ENCODE results near the gene SLC25A26. TPM values are rescaled to one million over a fixed set of nuclear protein-coding genes. Genes with fewer than 3 reads are reported as not detected.

SLC25A26 gene
- total RNA-seq, 1 experiment from 2014 or later: 38.7 TPM

DNA sequence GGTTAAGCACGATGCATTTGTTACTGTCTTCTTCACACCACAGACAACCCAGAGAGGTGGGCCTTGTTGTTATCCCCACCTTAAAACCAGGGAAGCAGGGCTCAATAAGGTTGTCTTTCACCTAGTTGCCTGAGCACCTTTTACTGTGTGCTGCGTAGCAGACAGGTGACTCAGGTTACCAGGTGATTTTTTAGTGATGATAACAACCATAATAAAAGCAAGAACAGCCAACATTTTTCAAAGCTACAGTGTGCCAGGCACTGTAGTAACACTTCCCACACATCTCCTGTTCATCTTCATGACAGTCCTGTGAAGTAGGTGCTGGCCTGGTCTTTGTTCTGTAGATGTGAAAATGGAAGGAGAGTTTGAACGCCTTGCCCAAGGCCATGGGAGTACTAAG, 132.2 kb downstream of the SLC25A26 start:
- in situ Hi-C loops (cut with HindIII; ENCODE audit: low sequenced_read_pairs): no loop called here
- no peak for DNase-seq (ENCODE audit: low spot score)

GRCh38 chr3:66353530-66353929, 132.7 kb downstream of the SLC25A26 start:
- in situ Hi-C loops (cut with HindIII; ENCODE audit: low sequenced_read_pairs): no loop called here
- no peak for DNase-seq (ENCODE audit: low spot score)

DNA sequence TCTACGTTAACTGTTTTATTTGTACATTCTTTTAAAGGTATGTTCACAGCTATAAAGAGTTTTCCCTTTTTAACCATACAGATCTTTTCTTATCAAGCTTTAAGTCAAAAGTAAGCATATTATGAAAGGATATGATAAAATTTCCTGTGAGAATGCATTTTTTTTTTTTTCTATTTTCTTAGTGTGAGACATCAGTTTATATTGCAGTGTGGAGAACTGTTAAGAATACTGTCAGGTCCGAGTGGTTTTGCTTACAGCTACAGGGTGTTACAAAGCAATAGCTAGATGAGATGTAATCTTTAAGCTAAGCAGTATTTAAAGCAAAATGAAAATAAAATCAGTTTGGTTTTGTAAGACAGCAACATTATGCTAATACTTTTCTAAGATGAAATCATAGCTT, 133.2 kb downstream of the SLC25A26 start:
- DNase-seq (ENCODE audit: low spot score): no peak
- in situ Hi-C loops (cut with HindIII; ENCODE audit: low sequenced_read_pairs): no loop called here

DNA sequence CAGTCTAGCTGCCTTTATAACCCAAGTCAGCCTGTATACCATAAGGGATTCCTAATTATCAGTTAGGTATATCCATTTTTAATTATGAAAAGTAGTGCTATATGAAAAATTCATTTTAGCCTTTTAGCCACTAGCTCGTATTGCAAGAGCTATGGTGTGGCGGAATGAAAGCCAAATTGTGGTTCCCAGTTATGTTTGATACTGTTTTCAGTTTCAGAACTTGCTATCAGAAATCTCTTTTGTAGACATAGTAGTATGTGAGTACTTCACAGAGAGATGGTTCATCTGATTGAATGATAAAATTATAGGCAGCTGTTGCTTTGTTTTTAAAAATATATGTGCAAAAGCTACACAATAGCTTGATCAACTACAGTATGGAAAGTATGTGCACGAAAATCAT, 134.6 kb downstream of the SLC25A26 start:
- in situ Hi-C loops (cut with HindIII; ENCODE audit: low sequenced_read_pairs): no loop called here
- DNase-seq (ENCODE audit: low spot score): no peak

DNA sequence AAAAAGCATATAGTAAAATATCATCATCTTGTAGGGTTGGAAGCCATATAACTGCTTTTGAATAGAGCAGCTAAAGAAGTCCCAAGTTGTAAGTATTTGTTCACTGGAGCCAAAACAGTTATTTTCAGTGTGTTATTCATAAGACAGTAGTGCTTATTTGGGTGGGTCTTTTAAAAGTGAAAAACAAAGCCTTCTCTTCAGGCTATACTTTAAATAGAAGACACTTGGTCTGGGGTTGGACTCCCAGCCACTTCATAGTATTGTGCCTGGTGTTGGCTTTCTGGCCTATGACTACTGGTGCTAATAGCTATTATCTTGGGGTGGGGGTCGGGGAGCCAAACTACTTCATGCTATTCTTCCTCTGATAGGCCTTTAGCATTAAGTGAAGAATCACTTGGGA, 135.2 kb downstream of the SLC25A26 start:
- DNase-seq (ENCODE audit: low spot score): no peak
- in situ Hi-C loops (cut with HindIII; ENCODE audit: low sequenced_read_pairs): no loop called here

DNA sequence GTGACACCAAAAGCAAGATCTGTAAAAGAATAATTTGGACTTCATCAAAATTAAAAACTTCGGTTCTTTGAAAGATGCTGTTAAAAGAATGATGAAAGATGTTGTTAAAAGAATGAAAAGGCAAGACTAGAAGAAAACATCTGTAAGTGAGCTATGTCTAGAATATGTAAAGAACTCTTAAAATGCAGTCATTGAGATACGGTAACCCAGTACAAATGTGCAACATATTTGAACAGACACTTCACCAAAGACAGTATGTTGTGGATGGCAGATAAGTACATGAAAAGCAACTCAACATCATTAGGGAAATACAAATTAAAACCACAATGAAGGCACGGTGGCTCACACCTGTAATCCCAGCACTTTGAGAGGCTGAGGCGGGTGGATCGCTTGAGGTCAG, 140.6 kb downstream of the SLC25A26 start:
- in situ Hi-C loops (cut with HindIII; ENCODE audit: low sequenced_read_pairs): no loop called here
- DNase-seq (ENCODE audit: low spot score): no peak

GRCh38 chr3:66362541-66362941, 141.7 kb downstream of the SLC25A26 start:
- DNase-seq (ENCODE audit: low spot score): no peak
- in situ Hi-C loops (cut with HindIII; ENCODE audit: low sequenced_read_pairs): no loop called here

GRCh38 chr3:66363148-66363547, 142.3 kb downstream of the SLC25A26 start:
- in situ Hi-C loops (cut with HindIII; ENCODE audit: low sequenced_read_pairs): no loop called here

DNA sequence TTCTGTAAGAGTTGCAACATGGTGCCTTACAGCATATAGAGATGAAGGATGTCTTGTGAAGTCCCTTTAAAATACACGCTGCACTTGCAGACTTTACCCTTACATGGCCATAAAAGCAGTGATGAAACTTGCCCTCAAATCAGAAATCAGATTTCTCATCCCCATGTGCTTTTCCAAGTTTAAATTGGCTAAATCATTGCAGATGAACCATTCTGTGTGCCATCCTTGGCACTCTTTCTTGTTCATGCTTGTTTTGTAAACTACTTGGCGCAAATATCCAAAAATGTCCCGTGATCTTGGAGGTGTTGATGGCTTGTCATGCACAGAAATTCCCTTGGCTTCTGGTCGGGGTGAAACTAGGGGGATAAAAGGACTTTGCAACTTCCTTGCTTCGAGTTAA, 144.3 kb downstream of the SLC25A26 start:
- in situ Hi-C loops (cut with HindIII; ENCODE audit: low sequenced_read_pairs): no loop called here
- no peak for DNase-seq (ENCODE audit: low spot score)

More at GRCh38 chr3:66363148-66363547, 142.3 kb downstream of the SLC25A26 start:
- DNase-seq (ENCODE audit: low spot score): no peak

- in situ Hi-C loops (cut with HindIII; ENCODE audit: low sequenced_read_pairs): no loop called here
- DNase-seq (ENCODE audit: low spot score): no peak
Measured at GRCh38 chr3:66366747-66367146, 145.9 kb downstream of the SLC25A26 start.

GRCh38 chr3:66367979-66368378, 147.2 kb downstream of the SLC25A26 start:
- DNase-seq (ENCODE audit: low spot score): no peak
- in situ Hi-C loops (cut with HindIII; ENCODE audit: low sequenced_read_pairs): no loop called here

DNA sequence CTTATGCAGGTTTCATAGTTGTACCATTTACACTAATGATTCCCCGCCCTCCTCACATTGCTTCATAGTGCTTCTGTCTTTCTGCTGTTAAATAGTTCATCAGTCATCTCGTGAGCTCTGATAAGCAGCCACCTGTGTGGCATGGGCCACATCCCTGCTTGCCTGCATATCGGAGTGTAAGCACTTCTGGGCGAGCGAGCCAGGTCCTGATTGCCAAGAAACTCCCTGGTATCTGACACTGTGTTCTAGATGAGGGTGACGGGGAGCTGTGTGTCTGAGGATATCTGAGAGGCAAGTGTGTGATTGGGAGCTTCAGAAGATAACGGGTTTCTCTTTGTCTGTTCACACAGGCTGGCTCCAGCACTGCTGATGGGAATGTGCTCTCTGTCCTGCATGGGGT, 149.4 kb downstream of the SLC25A26 start:
- in situ Hi-C loops (cut with HindIII; ENCODE audit: low sequenced_read_pairs): no loop called here
- no peak for DNase-seq (ENCODE audit: low spot score)

- in situ Hi-C loops (cut with HindIII; ENCODE audit: low sequenced_read_pairs): no loop called here
- DNase-seq (ENCODE audit: low spot score): no peak
Measured at GRCh38 chr3:66371432-66371831, 150.6 kb downstream of the SLC25A26 start.

- in situ Hi-C loops (cut with HindIII; ENCODE audit: low sequenced_read_pairs): no loop called here
- no peak for DNase-seq (ENCODE audit: low spot score)
Measured at GRCh38 chr3:66372681-66373350, 152.0 kb downstream of the SLC25A26 start.

DNA sequence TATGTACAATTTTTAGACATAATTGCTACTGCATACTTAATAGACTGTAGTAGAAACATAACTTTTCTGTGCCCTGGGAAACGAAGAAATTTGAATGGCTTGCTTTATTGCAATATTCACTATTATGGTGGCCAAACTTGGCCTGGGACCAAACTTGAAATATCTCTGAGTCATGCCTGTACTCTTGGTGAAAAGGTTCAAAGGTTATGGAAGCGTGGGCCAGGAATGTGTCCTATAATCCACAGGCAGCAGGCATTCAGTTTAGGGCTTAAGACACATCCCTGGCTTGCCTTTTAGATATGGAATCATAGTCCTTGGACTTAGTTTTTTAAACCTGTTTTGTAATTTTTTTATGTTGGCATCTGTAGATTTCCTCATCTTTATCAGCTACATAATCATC, 155.8 kb downstream of the SLC25A26 start:
- no peak for DNase-seq (ENCODE audit: low spot score)
- in situ Hi-C loops (cut with HindIII; ENCODE audit: low sequenced_read_pairs): no loop called here

DNA sequence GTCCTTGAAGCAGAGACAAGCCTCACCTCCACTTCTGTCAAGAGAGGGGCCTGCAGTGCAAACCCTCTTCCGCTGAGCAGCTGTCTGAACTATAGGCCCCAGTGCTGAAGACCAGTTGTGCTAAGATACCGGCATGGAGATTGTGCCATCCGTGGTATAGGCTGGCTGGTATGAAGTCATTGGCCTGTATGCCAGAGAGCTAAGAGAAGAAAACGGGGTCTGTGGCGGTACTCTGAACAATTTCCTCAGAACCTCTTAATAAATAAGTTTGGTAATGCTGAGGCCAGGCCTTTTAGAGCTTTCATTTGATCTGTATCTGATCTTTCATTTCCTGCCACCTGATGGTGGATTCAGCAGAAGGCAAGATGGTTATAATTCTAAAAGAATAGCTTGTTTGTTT, 157.0 kb downstream of the SLC25A26 start:
- DNase-seq (ENCODE audit: low spot score): no peak
- in situ Hi-C loops (cut with HindIII; ENCODE audit: low sequenced_read_pairs): no loop called here

- DNase-seq (ENCODE audit: low spot score): no peak
Measured at GRCh38 chr3:66378256-66378655, 157.5 kb downstream of the SLC25A26 start.

DNA sequence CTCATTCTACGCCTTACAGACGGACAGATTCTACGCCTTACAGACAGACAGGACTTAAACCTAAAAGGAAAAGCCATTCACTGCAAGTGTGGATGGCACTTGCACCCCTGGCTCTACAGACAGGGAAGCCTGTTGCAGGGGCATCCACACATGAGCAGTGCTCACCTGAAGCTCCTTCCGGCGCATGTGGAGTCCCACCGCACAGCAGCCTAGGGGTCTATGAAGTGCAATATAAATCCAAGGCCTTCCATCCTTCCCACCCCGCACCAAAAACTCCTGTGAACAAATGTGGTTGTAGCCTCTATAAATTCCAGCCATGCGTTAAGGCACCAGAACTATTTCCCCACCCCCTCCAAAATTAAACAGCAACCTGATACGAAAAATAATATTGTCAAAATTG, 158.8 kb downstream of the SLC25A26 start:
- in situ Hi-C loops (cut with HindIII; ENCODE audit: low sequenced_read_pairs): no loop called here
- no peak for DNase-seq (ENCODE audit: low spot score)

More at GRCh38 chr3:66378256-66378655, 157.5 kb downstream of the SLC25A26 start:
- in situ Hi-C loops (cut with HindIII; ENCODE audit: low sequenced_read_pairs): no loop called here

- in situ Hi-C loops (cut with HindIII; ENCODE audit: low sequenced_read_pairs): no loop called here
Measured at GRCh38 chr3:66380200-66380932, 159.6 kb downstream of the SLC25A26 start.

GRCh38 chr3:66381626-66382025, 160.8 kb downstream of the SLC25A26 start:
- in situ Hi-C loops (cut with HindIII; ENCODE audit: low sequenced_read_pairs): no loop called here
- peak; percentile 59 for DNase-seq (ENCODE audit: low spot score)

More at GRCh38 chr3:66380200-66380932, 159.6 kb downstream of the SLC25A26 start:
- no peak for DNase-seq (ENCODE audit: low spot score)

- DNase-seq (ENCODE audit: low spot score): no peak
- in situ Hi-C loops (cut with HindIII; ENCODE audit: low sequenced_read_pairs): no loop called here
Measured at GRCh38 chr3:66382142-66382541, 161.3 kb downstream of the SLC25A26 start.

All from G401 (cell line).